T-helper 9 cell (primary cell): ENCODE measurements around the gene TMEM144.
"Not testable (repeated sequence)": the region's sequence is repeated elsewhere in the genome, so short reads cannot be mapped to it uniquely, and the experiment has no call there.

Experiments used
- DNase-seq: peaks from one replicate; pipeline ENCODE4 v3.0.0-alpha.2; 2020

The TMEM144 gene

GRCh38 chr4:158192439-158193158 lies 17.7 kb upstream of the TMEM144 start:
- no peak for DNase-seq

- DNase-seq, result no peak
These were observed 17.0 kb upstream of the TMEM144 start for GRCh38 chr4:158193171-158193749.

- no peak for DNase-seq
These were observed 15.0 kb upstream of the TMEM144 start for GRCh38 chr4:158195297-158195696.

- no peak for DNase-seq
These were observed 13.0 kb upstream of the TMEM144 start for GRCh38 chr4:158197194-158197776.

- DNase-seq, result no peak
These were observed 10.1 kb upstream of the TMEM144 start for GRCh38 chr4:158200214-158200613.

GRCh38 chr4:158201322-158201721 lies 9.0 kb upstream of the TMEM144 start:
- no peak for DNase-seq

- DNase-seq, result no peak
These were observed 8.4 kb upstream of the TMEM144 start for GRCh38 chr4:158201876-158202275.

- no peak for DNase-seq
These were observed 7.8 kb upstream of the TMEM144 start for GRCh38 chr4:158202481-158202880.

- no peak for DNase-seq
These were observed 6.8 kb upstream of the TMEM144 start for GRCh38 chr4:158203436-158203835.

- DNase-seq, result no peak
These were observed 6.4 kb upstream of the TMEM144 start for GRCh38 chr4:158203929-158204328.

- DNase-seq, result no peak
These were observed 1.2 kb upstream of the TMEM144 start for GRCh38 chr4:158208963-158209640.

- no peak for DNase-seq
These were observed 936 bp downstream of the TMEM144 start for GRCh38 chr4:158211222-158211621.

GRCh38 chr4:158213466-158213865 lies 3.2 kb downstream of the TMEM144 start:
- no peak for DNase-seq

GRCh38 chr4:158214856-158215255 lies 4.6 kb downstream of the TMEM144 start:
- DNase-seq, result no peak

GRCh38 chr4:158217763-158218162 lies 7.5 kb downstream of the TMEM144 start:
- DNase-seq, result no peak

GRCh38 chr4:158219623-158220022 lies 9.3 kb downstream of the TMEM144 start:
- no peak for DNase-seq

- not testable (repeated sequence) for DNase-seq
These were observed 14.0 kb downstream of the TMEM144 start for GRCh38 chr4:158224318-158224717.

- DNase-seq, result not testable (repeated sequence)
These were observed 14.7 kb downstream of the TMEM144 start for GRCh38 chr4:158224999-158225398.

GRCh38 chr4:158227880-158228279 lies 17.6 kb downstream of the TMEM144 start:
- DNase-seq, result not testable (repeated sequence)

- DNase-seq, result not testable (repeated sequence)
These were observed 18.1 kb downstream of the TMEM144 start for GRCh38 chr4:158228399-158228798.

GRCh38 chr4:158229768-158230167 lies 19.5 kb downstream of the TMEM144 start:
- DNase-seq, result no peak

- no peak for DNase-seq
These were observed 24.4 kb downstream of the TMEM144 start for GRCh38 chr4:158234671-158235070.

- no peak for DNase-seq
These were observed 26.2 kb downstream of the TMEM144 start for GRCh38 chr4:158236304-158237030.
